Left hindlimb (tissue), 1 donor: ENCODE results near the gene GDF10.

Source experiments
- DNase-seq: peaks from one replicate; pipeline ENCODE4 v3.0.0-alpha.2; 2018

Gene GDF10, protein sequence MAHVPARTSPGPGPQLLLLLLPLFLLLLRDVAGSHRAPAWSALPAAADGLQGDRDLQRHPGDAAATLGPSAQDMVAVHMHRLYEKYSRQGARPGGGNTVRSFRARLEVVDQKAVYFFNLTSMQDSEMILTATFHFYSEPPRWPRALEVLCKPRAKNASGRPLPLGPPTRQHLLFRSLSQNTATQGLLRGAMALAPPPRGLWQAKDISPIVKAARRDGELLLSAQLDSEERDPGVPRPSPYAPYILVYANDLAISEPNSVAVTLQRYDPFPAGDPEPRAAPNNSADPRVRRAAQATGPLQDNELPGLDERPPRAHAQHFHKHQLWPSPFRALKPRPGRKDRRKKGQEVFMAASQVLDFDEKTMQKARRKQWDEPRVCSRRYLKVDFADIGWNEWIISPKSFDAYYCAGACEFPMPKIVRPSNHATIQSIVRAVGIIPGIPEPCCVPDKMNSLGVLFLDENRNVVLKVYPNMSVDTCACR

DNA sequence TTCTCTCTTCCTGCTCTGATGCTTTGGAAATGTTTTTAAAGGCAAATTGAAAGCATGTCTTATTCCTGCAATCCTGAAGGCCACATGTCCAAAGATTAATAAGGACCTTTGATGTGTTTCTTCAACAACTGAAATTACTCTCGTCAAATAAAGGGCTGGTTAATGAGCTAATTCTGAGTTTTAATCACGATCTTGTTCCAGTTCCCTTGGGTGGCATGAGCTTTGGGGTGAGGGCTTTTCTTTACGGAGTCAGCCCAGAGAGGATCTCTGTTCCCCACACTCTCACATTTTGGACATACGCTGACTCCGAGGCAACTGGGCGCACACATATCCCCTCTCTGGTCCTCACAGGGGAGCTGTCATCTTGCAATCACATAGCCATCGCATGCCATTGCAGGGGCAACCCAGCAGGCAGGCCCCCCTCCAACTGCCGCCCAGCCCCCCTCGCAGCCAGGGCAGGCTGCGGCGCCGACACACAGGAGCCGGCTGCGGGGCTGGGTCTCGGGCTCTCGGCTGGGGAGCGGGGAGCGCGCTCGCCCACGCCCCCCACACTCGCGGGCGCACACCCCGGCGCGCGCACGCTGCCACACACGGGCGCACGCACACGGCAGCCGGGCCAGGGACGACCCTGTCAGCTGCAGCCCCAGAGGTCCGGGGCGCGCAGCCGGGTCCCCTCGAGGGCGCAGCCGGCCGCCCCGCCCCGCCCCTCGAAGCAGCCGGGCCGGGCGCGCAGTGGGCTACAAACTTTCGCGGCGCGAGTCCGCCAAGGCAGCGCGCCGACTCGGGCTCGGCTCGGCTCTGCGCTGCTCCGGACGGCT lies at the start of gene GDF10:
TSS of gene GDF10 (plus strand) at position 587 of the 818 bp plus-strand sequence. CDS start 455 bp downstream, outside the sequence.
- DNase-seq = no peak

DNA sequence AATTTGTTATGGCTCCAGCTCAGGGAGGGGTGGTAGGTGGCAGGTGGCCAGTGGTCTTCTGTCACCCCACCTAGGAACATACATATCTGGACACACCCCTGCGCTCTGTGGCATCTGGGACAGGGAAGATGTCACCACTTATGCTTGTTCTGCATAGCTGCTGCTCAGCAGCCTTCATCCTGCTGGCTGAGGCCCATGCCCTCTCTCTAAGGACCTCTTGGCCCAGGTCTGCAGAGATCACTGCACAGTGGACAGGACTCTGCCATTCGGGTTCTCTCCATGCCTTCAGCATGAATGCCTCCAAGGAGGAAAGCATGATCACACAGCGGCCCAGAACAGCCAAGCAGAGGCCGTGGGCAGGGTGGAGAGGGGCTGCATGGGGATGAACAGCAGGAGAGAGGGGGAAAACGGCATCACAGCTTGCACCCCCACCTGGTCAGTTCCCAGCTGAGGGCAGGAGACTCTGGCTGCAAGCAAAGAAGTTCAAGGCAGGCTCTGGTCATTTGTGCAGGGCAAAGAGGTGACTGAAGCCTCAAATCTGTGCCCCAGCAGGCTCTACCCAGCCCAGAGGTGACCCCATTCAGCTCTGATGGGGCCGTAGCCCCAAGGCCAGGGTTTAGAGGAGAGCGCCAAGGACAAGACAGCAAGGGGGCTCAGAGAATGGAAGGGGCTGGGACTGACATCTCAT lies 47.8 kb upstream of the GDF10 start:
- no peak for DNase-seq

DNA sequence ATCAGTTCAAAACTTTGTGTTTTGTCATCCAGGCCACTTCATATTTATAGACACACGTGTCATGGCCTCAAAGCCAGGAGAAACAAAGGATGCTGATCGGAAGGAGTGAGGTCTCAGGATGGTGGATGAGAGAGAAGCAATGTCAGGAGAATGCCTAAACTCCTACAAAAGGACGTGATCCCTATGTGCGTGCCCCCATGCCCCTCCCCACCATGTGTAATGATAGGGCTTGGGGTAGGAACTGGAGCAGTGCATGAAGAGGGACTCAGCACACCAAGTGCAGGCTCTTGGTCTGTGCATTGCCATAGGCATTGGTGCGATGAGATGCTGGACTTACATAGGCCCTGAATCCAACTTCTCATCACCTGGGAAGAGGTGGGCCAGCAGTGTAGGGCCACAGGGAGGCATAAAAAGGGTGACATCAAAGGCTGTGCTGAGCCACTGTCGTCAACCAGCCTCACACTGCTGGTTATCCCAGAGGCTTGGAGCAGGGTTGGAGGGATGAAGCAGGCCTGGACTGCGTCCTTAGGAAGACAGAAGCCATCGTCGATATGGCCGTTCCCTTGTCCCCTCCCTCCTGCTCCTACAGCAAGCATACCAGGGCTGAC lies 46.9 kb upstream of the GDF10 start:
- DNase-seq = no peak

DNA sequence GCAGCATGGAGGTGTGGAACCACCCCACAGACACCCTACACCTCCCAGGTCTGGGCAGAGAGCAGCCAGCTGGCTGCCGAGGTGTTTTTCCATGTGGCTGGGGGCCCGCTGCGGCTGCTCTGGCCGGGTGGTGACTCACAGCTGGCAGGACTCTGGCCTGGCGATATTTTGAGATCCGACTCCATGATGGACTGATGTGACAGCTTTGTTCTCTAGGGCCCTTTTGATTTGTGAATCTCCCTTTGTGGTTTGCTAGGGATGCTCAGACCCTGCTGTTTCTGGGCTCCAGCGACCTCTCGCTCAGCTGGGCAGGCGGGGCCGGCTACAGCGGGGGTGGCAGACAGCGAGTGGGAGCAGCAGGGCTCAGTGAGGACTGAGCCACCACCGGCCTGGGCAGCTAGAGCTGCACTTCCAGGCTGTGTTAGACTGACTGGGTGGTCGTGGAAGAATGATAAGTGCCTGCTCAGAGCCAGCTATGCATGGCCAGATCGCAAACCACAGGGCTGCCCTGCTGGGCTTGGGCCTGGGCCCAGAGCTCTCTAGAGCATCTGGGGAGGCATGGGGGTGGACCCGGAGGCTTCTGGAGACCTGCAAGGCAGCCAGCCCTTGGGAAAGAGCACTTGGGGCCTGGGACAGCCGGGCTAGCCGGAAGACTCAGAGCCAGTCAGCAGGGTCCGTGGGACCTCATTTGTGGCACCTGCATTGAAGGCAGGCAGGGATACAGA lies 46.2 kb upstream of the GDF10 start:
- DNase-seq = peak; percentile 82

DNA sequence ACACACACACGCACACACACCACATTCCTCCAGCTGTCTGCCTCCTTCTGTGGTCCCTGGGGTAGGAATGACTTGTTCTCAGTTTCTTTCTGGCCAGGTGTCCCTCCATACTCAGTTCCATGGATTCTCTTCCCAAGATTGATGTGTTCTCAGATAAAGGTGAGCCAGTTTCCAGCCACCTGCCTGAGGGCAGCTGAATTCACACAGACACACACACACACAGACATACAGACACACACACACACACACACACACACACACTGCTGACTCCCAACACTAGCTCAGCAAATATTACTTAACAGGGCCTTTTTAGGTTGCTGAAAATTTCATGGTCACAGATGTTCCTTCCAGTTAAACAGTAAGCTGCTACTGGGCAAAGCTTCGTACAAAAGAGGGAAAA lies 45.4 kb upstream of the GDF10 start:
- no peak for DNase-seq

DNA sequence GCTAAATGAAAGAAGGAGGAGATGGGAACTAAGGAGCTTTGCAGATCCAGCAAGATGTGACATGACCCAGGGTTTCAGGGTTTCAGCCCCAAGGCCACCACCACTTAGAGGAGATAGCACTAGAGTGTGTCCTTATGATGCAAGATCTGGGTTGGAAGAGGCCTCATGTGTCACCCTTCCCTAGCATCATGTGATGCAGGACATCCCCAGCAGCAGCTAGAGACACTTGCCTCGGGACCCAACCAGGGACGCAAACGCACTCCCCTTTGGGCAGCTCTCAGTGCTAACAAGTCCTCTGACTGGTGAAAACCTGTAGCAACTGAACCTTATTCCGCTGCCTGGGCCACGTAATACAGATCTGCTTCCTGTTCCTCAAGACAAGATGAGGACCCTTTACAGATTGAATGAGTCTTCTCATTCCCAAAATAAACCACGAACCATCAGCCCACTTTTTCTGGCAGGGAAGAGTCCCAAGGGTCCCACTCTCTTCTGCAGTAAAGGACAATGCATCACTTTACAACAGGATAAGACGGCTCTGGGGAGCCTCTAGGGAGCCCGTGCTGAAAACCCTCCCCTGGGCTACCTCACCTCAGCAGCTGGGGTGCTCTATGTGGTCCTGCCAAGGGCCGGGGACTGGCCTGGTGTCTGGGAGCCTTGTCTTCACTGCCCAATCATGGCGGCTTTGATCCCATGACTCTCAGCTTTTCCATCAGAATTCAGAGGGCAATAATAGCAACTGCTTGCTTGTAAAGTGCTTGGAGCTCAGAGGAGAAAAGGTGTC lies 44.8 kb upstream of the GDF10 start:
- no peak for DNase-seq

DNA sequence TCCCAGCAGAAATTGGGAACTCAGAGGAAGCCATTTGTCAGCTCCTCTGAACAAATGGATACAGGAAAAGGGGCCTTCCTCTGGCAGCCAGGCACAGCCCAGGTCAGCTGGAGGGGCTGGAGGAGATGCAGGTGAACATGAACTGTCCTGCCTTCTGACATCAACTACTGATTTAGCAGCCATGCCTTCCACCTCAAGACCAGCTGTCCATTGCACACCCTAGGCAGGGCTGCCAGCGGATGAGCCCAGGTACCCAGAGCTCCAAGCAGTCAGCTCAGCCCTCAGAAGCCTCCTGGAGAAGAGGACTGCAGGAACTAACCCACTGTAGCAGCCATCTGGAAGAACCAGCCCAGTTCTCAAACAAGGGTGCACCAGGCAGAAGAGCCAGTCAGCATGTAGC lies 44.1 kb upstream of the GDF10 start:
- no peak for DNase-seq

DNA sequence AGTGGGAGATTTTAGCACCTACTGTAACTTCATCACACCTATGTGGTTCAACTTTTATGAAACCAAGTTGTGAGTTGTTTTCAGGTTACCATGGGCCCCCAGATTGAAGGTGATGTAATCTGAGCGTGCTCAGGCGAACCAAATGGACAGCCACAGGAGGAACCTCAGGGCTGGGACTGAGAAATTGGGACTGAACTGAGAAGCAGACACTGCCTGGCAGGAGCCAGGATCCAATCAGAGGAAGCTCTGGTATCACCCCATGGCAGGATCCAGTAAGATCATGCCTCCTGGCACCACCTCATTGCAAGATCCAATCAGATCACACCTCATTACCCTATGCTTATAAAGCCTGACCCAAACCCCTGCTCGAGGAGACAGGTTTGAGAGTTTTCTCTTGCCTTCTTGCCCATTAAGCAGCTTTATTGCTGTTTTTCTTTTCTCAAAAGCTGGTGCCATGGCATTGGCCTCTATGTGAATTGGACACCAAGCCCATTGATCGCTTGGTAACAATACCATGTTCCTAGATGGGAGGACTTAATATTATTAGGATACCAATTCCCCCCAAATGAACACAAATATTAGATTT lies 43.2 kb upstream of the GDF10 start:
- DNase-seq = no peak

DNA sequence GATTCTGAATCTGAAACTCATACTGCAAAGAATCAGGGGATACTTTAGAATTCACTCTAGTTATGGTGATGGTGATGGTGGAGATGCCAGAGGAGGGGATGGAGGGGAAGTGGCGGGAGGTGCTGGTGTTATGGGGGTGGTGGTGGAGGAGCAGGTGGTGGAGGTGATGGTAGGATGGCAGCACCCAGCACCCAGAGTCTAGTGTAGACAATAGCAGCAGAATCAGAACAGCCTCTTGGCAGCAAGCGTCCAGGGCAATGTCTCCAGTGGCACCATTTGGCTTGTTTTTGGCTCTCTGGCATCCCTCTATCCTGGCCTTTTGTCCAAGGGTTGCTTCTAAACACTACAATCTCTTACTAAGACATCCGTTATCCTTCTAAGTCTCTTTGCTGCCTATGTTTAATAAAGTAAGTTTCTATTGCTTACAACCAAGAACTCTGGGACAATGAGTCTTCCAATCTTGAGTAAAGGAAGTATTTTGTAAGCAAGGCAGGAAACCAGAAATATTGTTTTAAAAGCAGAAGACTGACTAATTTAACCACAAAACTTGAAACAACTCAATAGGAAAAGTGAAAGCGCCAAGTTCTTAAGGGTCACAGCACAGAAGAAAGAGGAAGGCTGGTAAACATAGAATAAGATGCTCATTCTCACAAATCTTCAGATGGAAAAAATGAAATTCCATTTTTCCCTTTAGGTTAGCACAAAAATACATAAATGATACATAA lies 42.4 kb upstream of the GDF10 start:
- no peak for DNase-seq

DNA sequence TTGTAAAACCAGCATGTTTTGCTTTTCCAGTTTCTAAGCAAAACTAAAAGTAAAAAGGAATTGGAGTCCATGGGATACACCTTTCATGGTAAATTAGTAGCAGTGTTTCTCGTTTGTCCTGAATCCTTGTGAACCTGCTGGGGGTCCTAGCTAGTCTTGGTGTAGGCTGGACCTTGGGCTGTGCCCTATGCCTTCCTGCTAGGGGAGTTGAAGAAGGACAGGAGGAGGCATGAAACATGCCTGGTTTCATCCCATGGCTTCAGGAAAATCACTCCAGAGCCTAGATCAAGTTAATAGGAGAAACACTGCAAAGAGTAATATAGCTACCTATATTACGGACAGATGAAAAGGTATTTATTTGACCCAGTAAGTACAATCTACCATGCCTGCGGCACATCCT lies 41.1 kb upstream of the GDF10 start:
- no peak for DNase-seq

DNA sequence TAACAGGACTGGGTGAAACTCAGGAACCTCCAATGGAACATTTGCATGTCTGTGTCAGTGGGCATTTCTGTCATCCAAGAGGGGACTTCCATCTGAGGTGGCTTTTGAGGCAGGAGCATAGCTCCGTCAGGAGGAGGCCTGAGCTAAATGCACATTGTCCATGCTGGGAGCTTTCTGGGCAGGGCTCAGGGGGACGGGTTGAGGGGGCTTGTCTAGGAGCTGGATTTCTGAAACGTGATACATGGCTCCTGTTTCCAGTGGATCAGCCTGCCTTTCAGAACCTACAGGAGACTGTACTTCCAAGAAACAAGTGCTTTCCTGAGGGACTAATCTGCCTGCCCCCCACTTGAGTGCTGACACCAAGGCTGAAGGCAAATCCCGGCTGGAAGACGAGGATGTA lies 40.5 kb upstream of the GDF10 start:
- DNase-seq = no peak

DNA sequence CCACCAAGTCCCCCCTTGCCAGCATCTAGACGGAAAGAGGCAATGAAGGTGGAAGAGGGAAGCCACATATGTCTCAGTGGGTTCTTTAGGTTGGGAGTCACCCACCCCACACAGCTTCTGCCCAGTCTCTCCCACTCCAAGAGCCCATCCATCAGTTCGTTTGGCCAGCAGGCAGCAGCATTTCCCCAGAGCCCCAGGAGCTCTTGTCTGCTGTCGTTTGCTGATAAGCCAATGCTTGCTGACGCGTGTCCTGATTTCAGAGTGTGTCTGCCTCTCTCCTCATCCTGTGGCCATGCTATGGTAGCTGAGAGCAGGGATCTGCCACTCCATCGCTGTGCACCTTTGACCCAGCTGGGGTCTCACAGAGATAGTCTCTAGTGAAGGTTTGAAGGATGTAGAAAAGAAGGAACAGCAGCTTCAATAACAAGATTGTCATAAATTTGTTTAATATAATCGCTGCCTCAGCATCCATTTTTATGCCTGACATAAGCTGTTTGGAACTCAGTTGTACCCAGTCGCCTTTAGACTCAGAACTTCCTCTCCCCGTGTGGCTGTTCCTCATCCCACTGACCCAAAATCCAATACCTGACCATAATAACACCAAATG lies 39.4 kb upstream of the GDF10 start:
- DNase-seq = no peak

DNA sequence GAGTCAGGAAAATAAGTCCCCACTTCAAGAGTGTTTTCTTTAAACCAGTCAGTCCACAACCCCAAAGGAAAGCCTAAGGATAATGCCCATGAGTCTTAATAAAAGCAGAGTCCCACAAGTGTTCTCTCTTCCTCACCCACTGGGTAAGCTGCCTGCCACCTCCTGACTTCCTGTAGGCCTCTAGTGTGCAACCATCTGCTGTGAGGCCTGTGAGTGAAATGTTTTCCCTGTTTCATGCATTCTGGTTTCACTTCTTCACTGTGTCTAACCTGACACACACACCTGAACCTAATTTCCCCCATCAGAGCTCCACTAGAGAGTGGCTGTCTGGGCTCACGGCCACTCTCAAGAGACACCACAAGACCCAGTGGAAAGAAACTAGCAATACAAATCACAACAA lies 38.9 kb upstream of the GDF10 start:
- DNase-seq = no peak

DNA sequence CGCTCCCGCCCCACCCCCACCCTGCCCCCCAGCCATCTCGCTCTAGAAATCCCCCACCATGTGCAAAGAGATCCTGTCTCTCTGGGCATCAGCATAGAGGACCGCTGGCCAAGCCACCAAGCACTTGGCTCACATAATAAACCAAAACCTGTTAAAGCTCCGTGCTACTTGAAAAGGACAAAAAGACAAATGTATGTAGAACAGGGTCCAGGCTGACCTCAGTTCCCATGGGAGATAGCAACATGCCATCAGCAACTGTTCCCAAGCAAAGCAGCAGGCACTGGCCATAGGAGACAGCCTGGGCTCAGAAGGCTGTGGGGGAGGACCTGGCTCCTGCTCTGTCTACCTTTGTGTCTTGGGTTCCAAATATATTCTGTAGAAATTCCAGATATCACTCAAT lies 38.4 kb upstream of the GDF10 start:
- DNase-seq = no peak

DNA sequence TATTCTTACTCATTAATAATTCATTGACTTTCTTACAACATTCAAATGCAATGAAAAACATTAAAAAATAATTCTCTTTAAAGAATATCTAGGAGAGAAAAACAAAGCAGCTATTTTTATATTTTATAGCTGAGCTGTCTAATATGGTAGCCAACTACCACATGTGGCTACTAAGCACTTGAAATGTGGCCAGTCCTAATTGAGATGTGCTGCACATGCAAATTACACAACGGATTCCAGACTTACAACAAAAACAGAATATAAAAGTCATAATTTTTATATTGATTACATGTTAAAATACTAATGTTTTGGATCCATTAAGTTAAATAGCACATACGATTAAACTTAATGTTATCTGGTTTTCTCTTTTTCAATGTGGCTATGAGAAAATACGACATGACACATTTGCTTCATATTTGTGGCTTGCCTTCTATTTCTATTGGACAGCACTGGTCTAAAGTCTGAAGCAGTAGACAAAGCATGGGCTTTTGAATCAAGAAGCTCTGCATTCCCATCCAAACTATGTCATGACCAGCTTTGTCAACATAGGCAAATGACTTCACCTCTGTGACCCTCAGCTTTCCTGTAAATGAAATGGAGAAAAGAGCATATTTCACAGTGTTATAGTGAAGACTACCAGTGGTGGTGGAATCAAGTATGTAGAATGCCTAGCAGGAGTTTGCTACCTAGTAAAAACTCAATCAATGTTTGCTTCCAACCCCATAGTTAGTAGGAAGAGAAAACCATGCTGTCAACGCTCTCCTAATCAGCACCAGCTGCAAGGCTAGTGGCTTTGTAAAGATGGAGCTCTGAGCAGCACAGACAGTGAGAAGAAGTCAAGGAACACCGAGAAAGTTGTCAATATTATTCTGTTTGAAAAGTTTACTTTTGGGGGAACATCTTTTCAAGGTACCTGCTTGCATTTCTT lies 37.1 kb upstream of the GDF10 start:
- DNase-seq = no peak

DNA sequence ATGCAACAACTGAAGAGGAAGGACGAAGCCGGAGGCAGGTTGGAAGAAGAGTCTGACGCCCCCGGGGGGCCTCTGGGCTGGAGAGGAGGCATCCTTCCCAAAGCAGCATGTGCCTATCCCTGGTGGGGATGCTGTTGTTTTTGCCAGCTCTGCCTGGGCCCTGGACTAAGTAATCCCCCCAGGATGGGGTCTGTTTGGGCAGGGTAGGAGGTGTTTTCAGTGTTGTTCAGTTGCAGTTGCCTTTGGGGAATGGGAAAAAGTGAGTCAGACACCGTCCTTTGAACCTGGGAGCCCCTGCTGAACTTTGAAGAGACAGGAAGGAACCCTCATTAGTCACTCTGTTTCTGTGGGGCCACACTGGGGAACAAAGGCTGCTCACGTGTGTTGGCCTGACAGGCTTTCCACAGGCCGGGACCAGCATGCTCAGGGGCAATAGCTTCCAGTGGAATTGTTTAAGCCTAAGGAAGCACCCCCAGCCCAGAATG lies 35.2 kb upstream of the GDF10 start:
- DNase-seq = no peak

DNA sequence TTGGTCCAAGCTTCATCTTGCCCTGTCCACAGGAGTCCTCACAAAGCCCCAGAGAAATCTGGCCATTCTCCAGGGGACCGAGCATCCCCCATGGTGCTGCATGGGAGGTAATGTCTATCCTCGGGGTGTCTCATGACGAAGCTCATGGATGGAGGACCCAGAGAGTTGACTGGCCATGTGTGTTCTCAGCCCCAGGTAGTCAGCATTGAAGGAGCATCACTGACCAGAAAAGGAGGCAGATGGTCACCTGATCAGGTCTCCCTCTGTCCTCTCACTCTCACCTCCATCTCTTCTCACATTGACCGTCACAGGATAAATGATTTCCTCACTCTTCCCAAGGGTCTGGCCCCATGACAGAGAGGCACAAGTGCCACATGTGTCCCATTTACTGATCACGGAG lies 33.4 kb upstream of the GDF10 start:
- no peak for DNase-seq

DNA sequence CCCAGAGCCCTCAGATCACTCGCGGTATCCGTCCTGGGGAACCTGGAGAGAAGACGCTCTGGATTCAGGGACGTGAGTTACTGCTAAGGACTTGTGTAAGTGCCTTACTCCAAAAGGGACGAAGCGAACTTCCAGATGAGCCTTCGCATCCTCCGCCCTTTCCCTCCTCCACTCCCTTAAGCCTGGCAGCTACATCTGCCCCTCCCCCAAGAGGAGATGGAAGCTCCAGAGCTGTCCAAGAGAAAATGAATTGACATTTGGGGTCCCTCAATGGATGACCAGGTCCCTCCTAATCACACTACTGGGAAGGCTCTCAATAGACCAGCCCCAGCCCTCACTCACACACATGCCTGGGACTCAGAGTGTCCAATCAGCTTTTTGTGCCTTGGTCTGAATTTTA lies 31.3 kb upstream of the GDF10 start:
- DNase-seq = no peak

DNA sequence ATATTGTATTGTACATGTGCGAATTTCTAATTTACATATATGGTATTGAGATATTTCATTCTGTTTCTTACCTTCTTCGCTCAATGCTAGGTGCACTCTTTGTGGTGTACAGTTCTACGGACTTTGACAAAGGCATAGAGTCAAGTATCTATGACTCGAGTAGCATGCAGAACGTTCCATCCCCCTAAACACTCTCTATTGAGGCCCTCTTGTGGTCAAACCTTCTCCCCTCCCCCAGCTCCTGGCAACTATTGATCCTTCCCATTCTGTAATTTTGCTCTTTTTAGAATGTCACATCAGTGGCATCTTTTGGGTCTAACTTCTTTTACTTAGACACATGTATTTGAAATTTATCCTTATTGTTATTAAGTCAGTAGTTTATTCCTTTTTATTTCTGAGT lies 30.7 kb upstream of the GDF10 start:
- DNase-seq = no peak
